Mesenchymal stem cell (in vitro differentiated cells and primary cell): Measurements from ENCODE around the gene CASP12. TPM values are rescaled to one million over a fixed set of nuclear protein-coding genes. Genes with fewer than 3 reads are reported as not detected.
A peak's percentile ranks its signal among the peaks of the same experiment; 100 is the strongest.

Source experiments
- DNase-seq: peaks from one replicate; pipeline ENCODE4 v3.0.0-alpha.2; 2013
- H2AFZ ChIP-seq: one replicate; pipeline ENCODE4 v1.6.1; 2013; ENCODE audit warnings: low read depth, mild to moderate bottlenecking, control low read depth, inconsistent platforms, low read length, moderate library complexity
- H2AK5ac ChIP-seq: 2 replicates; pipeline ENCODE4 v1.6.1; 2013; ENCODE audit warnings: low read length, moderate library complexity, mild to moderate bottlenecking, inconsistent platforms; ENCODE audit not compliant: severe bottlenecking
- H2BK120ac ChIP-seq: one replicate; pipeline ENCODE4 v1.6.1; 2013; ENCODE audit warnings: low read depth, mild to moderate bottlenecking, inconsistent platforms, low read length, moderate library complexity
- H2BK12ac ChIP-seq, 2 experiments: one replicate each; pipeline ENCODE4 v1.6.1; 2013; ENCODE audit warnings: inconsistent platforms in 2 of 2, low read length in 2 of 2, mild to moderate bottlenecking in 2 of 2, moderate library complexity in 2 of 2, control low read depth in 1 of 2
- H2BK15ac ChIP-seq: one replicate; pipeline ENCODE4 v1.6.1; 2013; ENCODE audit warnings: mild to moderate bottlenecking, low read depth, inconsistent platforms; ENCODE audit not compliant: poor library complexity, severe bottlenecking
- H2BK5ac ChIP-seq: 2 replicates; pipeline ENCODE4 v1.6.1; 2013; ENCODE audit warnings: low read depth, mild to moderate bottlenecking, low read length, control low read depth, inconsistent platforms; ENCODE audit not compliant: poor library complexity, severe bottlenecking
- H3K14ac ChIP-seq, 2 experiments: one replicate each; pipeline ENCODE4 v1.6.1; 2013; ENCODE audit warnings: inconsistent platforms in 2 of 2, low read length in 2 of 2, control low read depth in 1 of 2, mild to moderate bottlenecking in 1 of 2, moderate library complexity in 1 of 2
- H3K18ac ChIP-seq, 2 experiments: one replicate each; pipeline ENCODE4 v1.6.1; 2013; ENCODE audit warnings: inconsistent platforms in 2 of 2, low read length in 2 of 2, control low read depth in 1 of 2, low read depth in 1 of 2, mild to moderate bottlenecking in 1 of 2
- H3K23ac ChIP-seq, 2 experiments: one replicate each; pipeline ENCODE4 v1.6.1; 2013; ENCODE audit warnings: inconsistent platforms in 2 of 2, low read length in 2 of 2, mild to moderate bottlenecking in 2 of 2, moderate library complexity in 2 of 2, control low read depth in 1 of 2
- H3K27ac ChIP-seq: 2 replicates; pipeline ENCODE4 v1.5.1; 2013; ENCODE audit warnings: mild to moderate bottlenecking, moderate library complexity, low read length, control low read depth, inconsistent platforms; ENCODE audit not compliant: poor library complexity, severe bottlenecking
- H3K27me3 ChIP-seq, 2 experiments: 2 replicates each; pipeline versions ENCODE4 v1.6.1 to v1.7.0; 2013; ENCODE audit warnings: low read length in 2 of 2, mild to moderate bottlenecking in 2 of 2, moderate library complexity in 2 of 2, control low read depth in 1 of 2, inconsistent platforms in 1 of 2; ENCODE audit not compliant: control insufficient read depth in 1 of 2, insufficient read depth in 1 of 2
- H3K36me3 ChIP-seq, 2 experiments: 2 replicates each; pipeline versions ENCODE4 v1.6.1 to v1.7.0; 2013; ENCODE audit warnings: low read length in 2 of 2, control low read depth in 1 of 2, inconsistent platforms in 1 of 2, low read depth in 1 of 2, mild to moderate bottlenecking in 1 of 2; ENCODE audit not compliant: insufficient read depth in 2 of 2, control insufficient read depth in 1 of 2
- H3K4ac ChIP-seq, 2 experiments: one replicate each; pipeline ENCODE4 v1.6.1; 2013; ENCODE audit warnings: inconsistent platforms in 2 of 2, low read length in 2 of 2, mild to moderate bottlenecking in 2 of 2, moderate library complexity in 2 of 2, control low read depth in 1 of 2, low read depth in 1 of 2
- H3K4me1 ChIP-seq: 2 replicates; pipeline ENCODE4 v1.6.1; 2013; ENCODE audit warnings: low read depth, low read length, control low read depth; ENCODE audit not compliant: control insufficient read depth, insufficient read depth
- H3K4me2 ChIP-seq: 2 replicates; pipeline ENCODE4 v1.6.1; 2013; ENCODE audit warnings: low read length, mild to moderate bottlenecking, inconsistent platforms; ENCODE audit not compliant: poor library complexity, severe bottlenecking
- H3K4me3 ChIP-seq, 2 experiments: 2 replicates each; pipeline versions ENCODE4 v1.5.1 to v1.7.0; 2013; ENCODE audit warnings: low read length in 2 of 2, mild to moderate bottlenecking in 2 of 2, control low read depth in 1 of 2, low read depth in 1 of 2; ENCODE audit not compliant: insufficient read depth in 1 of 2
- H3K79me1 ChIP-seq: replicated peaks from 2 replicates; pipeline ENCODE4 v1.6.1; 2013; ENCODE audit warnings: mild to moderate bottlenecking, control low read depth, low read length, inconsistent platforms; ENCODE audit not compliant: poor library complexity, severe bottlenecking
- H3K9ac ChIP-seq: 2 replicates; pipeline ENCODE4 v1.7.0; 2013; ENCODE audit warnings: mild to moderate bottlenecking, low read length, moderate library complexity
- H3K9me3 ChIP-seq: 2 replicates; pipeline ENCODE4 v1.7.0; 2013; ENCODE audit warnings: mild to moderate bottlenecking, low read length; ENCODE audit not compliant: control insufficient read depth
- H4K8ac ChIP-seq: one replicate; pipeline ENCODE4 v1.6.1; 2013; ENCODE audit warnings: inconsistent platforms, mild to moderate bottlenecking, low read length, moderate library complexity
- H4K91ac ChIP-seq: one replicate; pipeline ENCODE4 v1.6.1; 2013; ENCODE audit warnings: mild to moderate bottlenecking, low read length, inconsistent platforms
- WGBS: methylation state at CpG from one replicate; pipeline ENCODE4 v1.1.7; 2013; ENCODE audit warnings: mixed read lengths; 5-methylcytosine and 5-hydroxymethylcytosine counted together
- polyA plus RNA-seq, 2 experiments: library from polyadenylated mRNA; stranded (reverse); fragments of 200-250 nt; gene quantifications; one replicate each; pipeline ENCODE4 v1.2.3, GENCODE V29; 2013

The CASP12 gene
- polyA plus RNA-seq (2013, experiment 1 of 2): 1.7 TPM
- 2.0 TPM for polyA plus RNA-seq (2013, experiment 2 of 2)

DNA sequence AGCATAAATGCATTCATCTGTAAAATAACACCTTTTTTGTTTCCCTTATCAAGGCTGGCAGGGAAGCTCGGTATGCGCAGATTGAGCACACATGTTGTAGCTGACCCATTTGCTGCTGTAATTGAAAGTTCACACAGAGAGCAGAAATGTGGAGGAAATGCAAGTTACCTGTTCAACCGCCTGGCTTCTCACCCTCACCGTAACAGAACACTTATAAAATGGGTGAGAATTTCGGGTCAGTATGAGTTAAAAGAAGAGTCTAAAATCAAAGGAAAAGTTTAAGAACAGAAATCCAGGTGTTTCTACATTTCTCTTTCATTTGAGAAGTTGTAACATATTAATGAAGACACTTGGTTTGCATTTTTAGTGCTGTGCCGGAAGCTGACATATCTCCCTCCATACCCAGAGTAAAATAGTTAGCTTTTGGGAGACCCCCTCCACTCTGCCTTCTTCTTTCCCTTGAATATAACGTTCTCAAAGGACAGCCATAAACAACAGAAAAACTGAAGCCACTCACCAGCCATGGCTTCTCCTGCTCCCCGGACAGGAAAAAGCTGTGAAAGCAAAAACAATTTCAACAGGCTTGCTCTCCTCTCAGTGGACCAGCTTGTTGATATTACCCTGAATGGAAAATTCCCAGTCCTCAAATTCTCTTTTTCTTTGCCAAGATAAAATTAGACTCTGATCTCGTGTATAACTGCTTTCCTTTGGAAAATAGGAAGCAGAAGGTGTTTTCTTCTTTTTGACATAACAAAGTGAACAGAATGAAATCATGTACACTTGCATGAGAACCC is at the start of gene CASP12:
CASP12 (minus strand) TSS at position 570 of the 794 bp plus-strand sequence.
- Histone ChIP-seq H3K18ac (peak within 1 kb of the TSS; percentile 82 to 84), H3K36me3 (no peaks in the 10 kb centered on the region), H2BK120ac (no peak within 1 kb of the TSS), H3K27me3 (no peaks in the 10 kb centered on the region), H2BK15ac (peak within 1 kb of the TSS; percentile 89), H3K4ac (peak within 1 kb of the TSS; percentile 73 to 84), H3K4me1 (no peaks in the 10 kb centered on the region), H3K9me3 (no peaks in the 10 kb centered on the region), H3K27ac (no peak within 1 kb of the TSS), H3K9ac (peak within 1 kb of the TSS; percentile 75), H2BK12ac (peak within 1 kb of the TSS; percentile 90 to 92), H2AFZ (peak within 1 kb of the TSS; percentile 71), H3K14ac (peak within 1 kb of the TSS in 1 of 2 experiments; percentile 71), H3K4me2 (no peak within 1 kb of the TSS), H2AK5ac (no peak within 1 kb of the TSS), H3K79me1 (no peaks in the 10 kb centered on the region), H2BK5ac (no peak within 1 kb of the TSS), H3K23ac (no peak within 1 kb of the TSS), H3K4me3 (peak within 1 kb of the TSS in 1 of 2 experiments; percentile 46), H4K8ac (peak within 1 kb of the TSS; percentile 23), H4K91ac (no peak within 1 kb of the TSS)
- peak; percentile 72 for DNase-seq
- 51% methylated on average over 6 of the region's 9 CpGs for WGBS

DNA sequence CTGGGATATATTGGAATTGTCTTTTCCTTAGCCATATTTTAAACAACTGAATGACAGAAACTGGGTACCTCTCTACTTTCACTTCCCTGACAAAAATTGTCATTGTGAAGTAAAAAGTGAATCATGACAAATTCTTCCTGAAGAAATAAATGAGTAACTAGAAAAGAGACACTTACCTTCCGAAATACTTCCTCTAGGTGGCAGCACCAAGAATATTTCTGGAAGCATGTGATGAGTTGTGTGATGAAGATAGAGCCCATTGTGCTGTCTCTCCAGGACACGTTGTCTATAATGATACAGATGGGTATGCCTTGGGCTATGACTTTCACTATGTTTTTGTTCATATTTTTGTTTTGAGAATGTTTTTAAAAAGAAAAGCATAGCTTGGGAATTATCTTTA is 48.6 kb upstream of the CASP12 start:
- Histone ChIP-seq H2BK120ac (no peak overlapping the region), H3K79me1 (no peaks in the 10 kb centered on the region), H3K36me3 (peaks cover 0 to 93% of the 10 kb centered on the region in 2 experiments), H2BK12ac (no peak overlapping the region), H2AFZ (no peak overlapping the region), H2AK5ac (no peak overlapping the region), H3K27ac (no peak overlapping the region), H4K8ac (no peak overlapping the region), H3K4me2 (no peak overlapping the region), H3K4ac (no peak overlapping the region), H3K18ac (no peak overlapping the region), H3K4me1 (no peaks in the 10 kb centered on the region), H2BK15ac (no peak overlapping the region), H3K27me3 (no peaks in the 10 kb centered on the region), H3K9me3 (no peaks in the 10 kb centered on the region), H3K23ac (no peak overlapping the region), H3K14ac (no peak overlapping the region), H4K91ac (no peak overlapping the region), H3K4me3 (no peak overlapping the region), H3K9ac (no peak overlapping the region), H2BK5ac (no peak overlapping the region)
- DNase-seq: peak; percentile 58
- 62% methylated on average over 2 of the region's 2 CpGs for WGBS

DNA sequence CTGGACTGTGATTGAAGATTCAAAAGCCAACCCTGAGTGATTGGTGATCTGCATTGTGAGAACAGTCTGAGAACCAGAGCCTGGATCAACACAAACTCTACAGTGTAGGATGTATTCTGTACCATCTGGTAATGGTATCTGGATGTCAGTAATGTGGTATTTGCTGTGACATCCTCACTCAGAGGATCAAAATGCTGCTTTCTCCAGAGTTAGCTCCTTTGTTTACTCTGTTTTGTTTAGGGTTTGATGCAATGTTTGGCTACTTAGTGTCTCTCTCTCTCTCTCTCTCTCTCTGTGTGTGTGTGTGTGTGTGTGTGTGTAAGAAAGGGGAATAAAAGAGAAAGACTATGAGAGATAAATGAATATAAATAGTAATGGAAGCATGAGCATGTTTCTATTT is 45.8 kb upstream of the CASP12 start:
- Histone ChIP-seq H3K4me1 (no peaks in the 10 kb centered on the region), H3K23ac (no peak overlapping the region), H3K4me2 (no peak overlapping the region), H3K9me3 (no peaks in the 10 kb centered on the region), H3K18ac (no peak overlapping the region), H3K14ac (no peak overlapping the region), H3K9ac (no peak overlapping the region), H2BK15ac (no peak overlapping the region), H3K4ac (no peak overlapping the region), H2AK5ac (no peak overlapping the region), H4K8ac (no peak overlapping the region), H3K27me3 (no peaks in the 10 kb centered on the region), H2BK12ac (no peak overlapping the region), H3K36me3 (peaks cover 0 to 65% of the 10 kb centered on the region in 2 experiments), H2BK5ac (no peak overlapping the region), H2BK120ac (no peak overlapping the region), H2AFZ (no peak overlapping the region), H3K27ac (no peak overlapping the region), H3K4me3 (no peak overlapping the region), H3K79me1 (no peaks in the 10 kb centered on the region), H4K91ac (no peak overlapping the region)
- DNase-seq: peak; percentile 71

DNA sequence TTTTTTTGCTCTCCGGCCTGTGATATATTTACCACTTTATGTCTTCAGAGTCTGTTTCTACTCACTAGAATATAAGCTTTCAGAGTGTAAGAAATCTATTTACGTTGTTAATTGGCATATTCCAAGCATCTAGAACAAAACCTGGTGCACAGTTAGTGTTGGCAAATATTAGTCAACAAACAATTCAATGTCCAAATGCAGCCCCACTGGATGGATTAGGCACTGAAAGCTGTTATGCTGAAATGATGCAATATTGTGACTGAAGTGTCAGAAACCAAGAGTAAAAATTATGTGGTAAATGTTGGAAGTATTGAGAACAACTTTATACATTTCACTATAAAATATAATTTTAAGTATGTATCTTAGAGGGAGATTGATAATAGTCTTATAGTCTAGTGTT is 45.3 kb upstream of the CASP12 start:
- Histone ChIP-seq H2AK5ac (no peak overlapping the region), H3K9me3 (no peaks in the 10 kb centered on the region), H2BK15ac (no peak overlapping the region), H3K4ac (no peak overlapping the region), H2BK5ac (no peak overlapping the region), H2BK120ac (no peak overlapping the region), H3K4me2 (no peak overlapping the region), H3K36me3 (peaks cover 0 to 60% of the 10 kb centered on the region in 2 experiments), H3K18ac (no peak overlapping the region), H3K4me3 (no peak overlapping the region), H3K4me1 (no peaks in the 10 kb centered on the region), H2BK12ac (no peak overlapping the region), H3K14ac (no peak overlapping the region), H3K27ac (no peak overlapping the region), H3K27me3 (no peaks in the 10 kb centered on the region), H2AFZ (no peak overlapping the region), H4K8ac (no peak overlapping the region), H3K9ac (no peak overlapping the region), H3K23ac (no peak overlapping the region), H4K91ac (no peak overlapping the region), H3K79me1 (no peaks in the 10 kb centered on the region)
- DNase-seq: no peak
- WGBS: no CpG with 5 or more reads among the region's 2 CpGs
